WTC11 (cell line): ENCODE data around the gene SLIRP. TPM values are rescaled to one million over a fixed set of nuclear protein-coding genes. Genes with fewer than 3 reads are reported as not detected.

ENCODE experiments used
- ATAC-seq: fragments of 200-7000 bp; cut with Tn5 transposase; 2 replicates; pipeline ENCODE4 v1.10.0; 2021; ENCODE audit warnings: mild to moderate bottlenecking, moderate library complexity
- CTCF ChIA-PET: fragments of 300-600 bp; sonication (Branson Sonifier 250); formaldehyde crosslinking; loops from one replicate; lab custom pipeline; 2021; ENCODE audit warnings: antibody characterized with exemption; lab: Charles Lee
- POLR2A ChIA-PET: fragments of 350-600 bp; sonication (Branson Sonifier 250); formaldehyde crosslinking; loops from one replicate; lab custom pipeline; 2021; ENCODE audit warnings: antibody characterized with exemption; lab: Charles Lee
- DNase-seq: peaks from one replicate; pipeline ENCODE4 v3.0.0; 2021; ENCODE audit warnings: low spot score
- H3K27ac Mint-ChIP-seq: 2 replicates; pipeline ENCODE4 v1.8.0; 2021; ENCODE audit warnings: mixed read lengths
- H3K27me3 Mint-ChIP-seq: 2 replicates; pipeline ENCODE4 v1.8.0; 2021; ENCODE audit warnings: low read depth, mild to moderate bottlenecking, moderate library complexity, mixed read lengths
- H3K36me3 Mint-ChIP-seq: 2 replicates; pipeline ENCODE4 v1.8.0; 2021; ENCODE audit warnings: mixed read lengths
- H3K4me1 Mint-ChIP-seq: 2 replicates; pipeline ENCODE4 v1.8.0; 2022; ENCODE audit warnings: mixed read lengths
- H3K4me3 Mint-ChIP-seq: 2 replicates; pipeline ENCODE4 v1.8.0; 2021; ENCODE audit warnings: mild to moderate bottlenecking, moderate library complexity, mixed read lengths
- H3K9me3 Mint-ChIP-seq: 2 replicates; pipeline ENCODE4 v1.8.0; 2021; ENCODE audit warnings: mixed read lengths
- CBFB ChIP-seq: sonication (generic); formaldehyde crosslinking; IDR thresholded peaks from 2 replicates; pipeline ENCODE4 v1.8.1; 2022; ENCODE audit warnings: mild to moderate bottlenecking, low read depth, missing genetic modification reagents
- CDX4 ChIP-seq: fragments of 250-450 bp; sonication (Bioruptor Pico); IDR thresholded peaks from 2 replicates; pipeline ENCODE4 v1.9.0; 2021; ENCODE audit warnings: moderate library complexity, mild to moderate bottlenecking, inconsistent platforms, borderline replicate concordance
- CREB1 ChIP-seq: sonication (generic); formaldehyde crosslinking; IDR thresholded peaks from 2 replicates; pipeline ENCODE4 v1.8.0; 2023; ENCODE audit warnings: mild to moderate bottlenecking, missing genetic modification reagents
- CREM ChIP-seq: sonication (generic); formaldehyde crosslinking; IDR thresholded peaks from 2 replicates; pipeline ENCODE4 v1.8.1; 2022; ENCODE audit warnings: mild to moderate bottlenecking, missing genetic modification reagents, moderate library complexity
- ETV6 ChIP-seq: sonication (generic); formaldehyde crosslinking; IDR thresholded peaks from 2 replicates; pipeline ENCODE4 v1.8.1; 2022; ENCODE audit warnings: mild to moderate bottlenecking, missing genetic modification reagents
- GABPB1 ChIP-seq: sonication (generic); formaldehyde crosslinking; IDR thresholded peaks from 2 replicates; pipeline ENCODE4 v1.8.1; 2023; ENCODE audit warnings: mild to moderate bottlenecking, missing genetic modification reagents
- IRF2 ChIP-seq: sonication (generic); formaldehyde crosslinking; IDR thresholded peaks from 2 replicates; pipeline ENCODE4 v1.8.0; 2022; ENCODE audit warnings: low read depth, missing genetic modification reagents, borderline replicate concordance
- MAX ChIP-seq: sonication (generic); formaldehyde crosslinking; IDR thresholded peaks from 2 replicates; pipeline ENCODE4 v1.8.0; 2022; ENCODE audit warnings: mild to moderate bottlenecking, missing genetic modification reagents
- NFYB ChIP-seq: sonication (generic); formaldehyde crosslinking; conservative IDR thresholded peaks from 2 replicates; pipeline ENCODE4 v1.8.0; 2022; ENCODE audit warnings: low read depth, missing genetic modification reagents
- PREB ChIP-seq: sonication (generic); formaldehyde crosslinking; IDR thresholded peaks from 2 replicates; pipeline ENCODE4 v1.8.1; 2022; ENCODE audit warnings: mild to moderate bottlenecking, missing genetic modification reagents, moderate library complexity, borderline replicate concordance
- RELA ChIP-seq: sonication (generic); formaldehyde crosslinking; IDR thresholded peaks from 2 replicates; pipeline ENCODE4 v1.8.1; 2022; ENCODE audit warnings: missing genetic modification reagents, mild to moderate bottlenecking, borderline replicate concordance
- TEAD4 ChIP-seq: sonication (generic); formaldehyde crosslinking; IDR thresholded peaks from 2 replicates; pipeline ENCODE4 v1.8.0; 2022; ENCODE audit warnings: mild to moderate bottlenecking, missing genetic modification reagents
- ZNF121 ChIP-seq: sonication (generic); formaldehyde crosslinking; IDR thresholded peaks from 2 replicates; pipeline ENCODE4 v1.8.0; 2023; ENCODE audit warnings: missing genetic modification reagents
- ZNF138 ChIP-seq: sonication (generic); formaldehyde crosslinking; conservative IDR thresholded peaks from 2 replicates; pipeline ENCODE4 v1.8.1; 2022; ENCODE audit warnings: mild to moderate bottlenecking, moderate library complexity, missing genetic modification reagents
- ZNF219 ChIP-seq: sonication (generic); formaldehyde crosslinking; IDR thresholded peaks from 2 replicates; pipeline ENCODE4 v1.8.0; 2023; ENCODE audit warnings: missing genetic modification reagents, mild to moderate bottlenecking, borderline replicate concordance
- ZNF396 ChIP-seq: fragments of 250-450 bp; sonication (Bioruptor Pico); IDR thresholded peaks from 2 replicates; pipeline ENCODE4 v1.8.0; 2021; ENCODE audit warnings: mild to moderate bottlenecking, moderate library complexity, borderline replicate concordance
- ZNF671 ChIP-seq: fragments of 250-450 bp; sonication (Bioruptor Pico); IDR thresholded peaks from 2 replicates; pipeline ENCODE4 v1.8.0; 2021; ENCODE audit warnings: mild to moderate bottlenecking
- total RNA-seq: library from RNA; stranded (reverse); gene quantifications from 3 replicates; pipeline ENCODE4 v1.2.3, GENCODE V29; 2021
- TF ChIP-seq, protein P1 (sequence below): fragments of 250-450 bp; sonication (Bioruptor Pico); IDR thresholded peaks from 2 replicates; pipeline ENCODE4 v1.9.0; 2021; ENCODE audit warnings: mild to moderate bottlenecking
- TF ChIP-seq, protein P2 (sequence below): fragments of 200-600 bp; IDR thresholded peaks from 2 replicates; pipeline ENCODE4 v1.8.0; 2022; ENCODE audit warnings: antibody characterized with exemption
- TF ChIP-seq, protein P3 (sequence below): fragments of 250-450 bp; sonication (Bioruptor Pico); IDR thresholded peaks from 2 replicates; pipeline ENCODE4 v1.9.0; 2021; ENCODE audit warnings: mild to moderate bottlenecking, borderline replicate concordance

Gene SLIRP
- total RNA-seq, 1 experiment from 2014 or later: 377 TPM

DNA sequence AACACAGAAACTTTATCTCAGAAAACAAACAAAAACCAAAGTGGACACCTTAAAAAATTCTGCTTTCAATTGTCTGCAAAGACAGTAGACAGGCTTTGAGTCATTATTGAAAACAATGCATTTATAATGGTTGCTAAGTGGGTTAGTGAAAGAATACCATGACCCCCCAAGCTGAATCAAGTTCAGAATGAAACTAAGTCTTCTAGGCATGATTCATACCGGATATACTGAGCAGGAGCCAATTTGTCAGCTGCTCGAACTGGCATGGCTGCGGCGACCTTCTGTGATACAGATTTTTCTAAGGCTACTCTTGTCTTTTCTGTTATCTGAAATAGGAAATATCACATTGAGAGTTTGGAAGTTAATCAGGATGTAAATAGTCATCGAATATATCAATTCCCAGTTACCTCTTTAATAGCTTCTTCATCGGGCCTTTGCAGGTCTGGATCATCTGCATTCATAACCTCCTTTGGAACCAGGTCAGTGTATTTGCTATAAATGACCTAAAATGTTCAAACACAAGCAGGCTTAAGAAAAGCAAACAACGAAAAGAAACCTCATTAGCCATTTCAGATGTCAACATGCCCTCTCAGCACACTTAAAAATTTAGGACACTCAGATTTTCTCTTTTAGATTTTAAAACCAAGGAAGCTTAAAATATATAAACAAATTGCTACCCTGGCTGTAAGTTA is 30.8 kb downstream of the SLIRP start (continued):
- TF ChIP-seq PREB (CRISPR knock-in tag): no peak
- TF ChIP-seq CBFB: no peak
- TF ChIP-seq, all 79 proteins: peak for 0

DNA sequence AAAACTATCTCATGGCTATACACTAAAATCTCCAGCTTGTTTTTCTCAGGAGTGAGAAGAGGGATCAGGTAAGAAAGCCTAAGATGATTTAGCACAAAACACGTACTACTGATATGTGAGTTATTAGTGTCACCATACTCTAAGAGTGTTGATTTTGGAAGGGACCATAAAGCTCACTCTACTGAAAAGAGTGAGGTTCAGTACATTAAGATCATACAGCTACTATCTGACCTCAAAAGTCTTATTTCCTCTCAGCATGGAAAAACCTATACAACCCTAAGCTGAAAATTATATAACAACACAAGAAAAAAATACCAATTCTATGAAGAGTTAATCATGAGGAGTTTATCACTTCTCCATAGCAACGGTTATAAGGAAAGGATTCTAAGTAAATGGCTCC is 33.5 kb downstream of the SLIRP start:
- Mint-ChIP-seq H3K36me3 (peaks cover 39% of the 10 kb centered on the region), H3K4me3 (no peak overlapping the region), H3K4me1 (no peaks in the 10 kb centered on the region), H3K27me3 (no peaks in the 10 kb centered on the region), H3K9me3 (no peaks in the 10 kb centered on the region)
- CTCF ChIA-PET: interaction anchor here (1.1 kb wide), 1 partner anchor 22 kb away, joined by 3 read pairs; no protein-coding TSS in a partner anchor
- DNase-seq (no peak), ATAC-seq (no peak)
- POLR2A ChIA-PET: interaction anchor here (0.5 kb wide), 1 partner anchor 209 kb away, joined by 3 read pairs; no protein-coding TSS in a partner anchor
- TF ChIP-seq TEAD4 (CRISPR knock-in tag) (no peak), ETV6 (CRISPR knock-in tag) (no peak), GABPB1 (CRISPR knock-in tag) (no peak), ZNF219 (CRISPR knock-in tag) (no peak), CREM (CRISPR knock-in tag) (no peak), CDX4 (CRISPR knock-in tag) (no peak), ZNF138 (CRISPR knock-in tag) (no peak), ZNF396 (no peak), ZNF671 (CRISPR knock-in tag) (no peak)
- TF ChIP-seq, protein P1, sequence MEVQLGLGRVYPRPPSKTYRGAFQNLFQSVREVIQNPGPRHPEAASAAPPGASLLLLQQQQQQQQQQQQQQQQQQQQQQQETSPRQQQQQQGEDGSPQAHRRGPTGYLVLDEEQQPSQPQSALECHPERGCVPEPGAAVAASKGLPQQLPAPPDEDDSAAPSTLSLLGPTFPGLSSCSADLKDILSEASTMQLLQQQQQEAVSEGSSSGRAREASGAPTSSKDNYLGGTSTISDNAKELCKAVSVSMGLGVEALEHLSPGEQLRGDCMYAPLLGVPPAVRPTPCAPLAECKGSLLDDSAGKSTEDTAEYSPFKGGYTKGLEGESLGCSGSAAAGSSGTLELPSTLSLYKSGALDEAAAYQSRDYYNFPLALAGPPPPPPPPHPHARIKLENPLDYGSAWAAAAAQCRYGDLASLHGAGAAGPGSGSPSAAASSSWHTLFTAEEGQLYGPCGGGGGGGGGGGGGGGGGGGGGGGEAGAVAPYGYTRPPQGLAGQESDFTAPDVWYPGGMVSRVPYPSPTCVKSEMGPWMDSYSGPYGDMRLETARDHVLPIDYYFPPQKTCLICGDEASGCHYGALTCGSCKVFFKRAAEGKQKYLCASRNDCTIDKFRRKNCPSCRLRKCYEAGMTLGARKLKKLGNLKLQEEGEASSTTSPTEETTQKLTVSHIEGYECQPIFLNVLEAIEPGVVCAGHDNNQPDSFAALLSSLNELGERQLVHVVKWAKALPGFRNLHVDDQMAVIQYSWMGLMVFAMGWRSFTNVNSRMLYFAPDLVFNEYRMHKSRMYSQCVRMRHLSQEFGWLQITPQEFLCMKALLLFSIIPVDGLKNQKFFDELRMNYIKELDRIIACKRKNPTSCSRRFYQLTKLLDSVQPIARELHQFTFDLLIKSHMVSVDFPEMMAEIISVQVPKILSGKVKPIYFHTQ: no peak
- TF ChIP-seq, all 79 proteins: peak for 0
- no peak overlapping the region for H3K27ac Mint-ChIP-seq

- peaks cover 7% of the 10 kb centered on the region for H3K9me3 Mint-ChIP-seq
- no peak overlapping the region for H3K4me3 Mint-ChIP-seq
- CTCF ChIA-PET: no interaction called here
- DNase-seq: no peak
- H3K4me1 Mint-ChIP-seq: no peaks in the 10 kb centered on the region
- H3K27me3 Mint-ChIP-seq: no peaks in the 10 kb centered on the region
- H3K36me3 Mint-ChIP-seq: peaks cover 56% of the 10 kb centered on the region
- ATAC-seq: no peak
- POLR2A ChIA-PET: no interaction called here
- no peak overlapping the region for H3K27ac Mint-ChIP-seq
- TF ChIP-seq ZNF121 (CRISPR knock-in tag) (no peak), IRF2 (CRISPR knock-in tag) (no peak), CREB1 (no peak), NFYB (CRISPR knock-in tag) (no peak), MAX (CRISPR knock-in tag) (no peak), RELA (CRISPR knock-in tag) (no peak)
- TF ChIP-seq, protein P2, sequence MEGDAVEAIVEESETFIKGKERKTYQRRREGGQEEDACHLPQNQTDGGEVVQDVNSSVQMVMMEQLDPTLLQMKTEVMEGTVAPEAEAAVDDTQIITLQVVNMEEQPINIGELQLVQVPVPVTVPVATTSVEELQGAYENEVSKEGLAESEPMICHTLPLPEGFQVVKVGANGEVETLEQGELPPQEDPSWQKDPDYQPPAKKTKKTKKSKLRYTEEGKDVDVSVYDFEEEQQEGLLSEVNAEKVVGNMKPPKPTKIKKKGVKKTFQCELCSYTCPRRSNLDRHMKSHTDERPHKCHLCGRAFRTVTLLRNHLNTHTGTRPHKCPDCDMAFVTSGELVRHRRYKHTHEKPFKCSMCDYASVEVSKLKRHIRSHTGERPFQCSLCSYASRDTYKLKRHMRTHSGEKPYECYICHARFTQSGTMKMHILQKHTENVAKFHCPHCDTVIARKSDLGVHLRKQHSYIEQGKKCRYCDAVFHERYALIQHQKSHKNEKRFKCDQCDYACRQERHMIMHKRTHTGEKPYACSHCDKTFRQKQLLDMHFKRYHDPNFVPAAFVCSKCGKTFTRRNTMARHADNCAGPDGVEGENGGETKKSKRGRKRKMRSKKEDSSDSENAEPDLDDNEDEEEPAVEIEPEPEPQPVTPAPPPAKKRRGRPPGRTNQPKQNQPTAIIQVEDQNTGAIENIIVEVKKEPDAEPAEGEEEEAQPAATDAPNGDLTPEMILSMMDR: no peak
- TF ChIP-seq, protein P3, sequence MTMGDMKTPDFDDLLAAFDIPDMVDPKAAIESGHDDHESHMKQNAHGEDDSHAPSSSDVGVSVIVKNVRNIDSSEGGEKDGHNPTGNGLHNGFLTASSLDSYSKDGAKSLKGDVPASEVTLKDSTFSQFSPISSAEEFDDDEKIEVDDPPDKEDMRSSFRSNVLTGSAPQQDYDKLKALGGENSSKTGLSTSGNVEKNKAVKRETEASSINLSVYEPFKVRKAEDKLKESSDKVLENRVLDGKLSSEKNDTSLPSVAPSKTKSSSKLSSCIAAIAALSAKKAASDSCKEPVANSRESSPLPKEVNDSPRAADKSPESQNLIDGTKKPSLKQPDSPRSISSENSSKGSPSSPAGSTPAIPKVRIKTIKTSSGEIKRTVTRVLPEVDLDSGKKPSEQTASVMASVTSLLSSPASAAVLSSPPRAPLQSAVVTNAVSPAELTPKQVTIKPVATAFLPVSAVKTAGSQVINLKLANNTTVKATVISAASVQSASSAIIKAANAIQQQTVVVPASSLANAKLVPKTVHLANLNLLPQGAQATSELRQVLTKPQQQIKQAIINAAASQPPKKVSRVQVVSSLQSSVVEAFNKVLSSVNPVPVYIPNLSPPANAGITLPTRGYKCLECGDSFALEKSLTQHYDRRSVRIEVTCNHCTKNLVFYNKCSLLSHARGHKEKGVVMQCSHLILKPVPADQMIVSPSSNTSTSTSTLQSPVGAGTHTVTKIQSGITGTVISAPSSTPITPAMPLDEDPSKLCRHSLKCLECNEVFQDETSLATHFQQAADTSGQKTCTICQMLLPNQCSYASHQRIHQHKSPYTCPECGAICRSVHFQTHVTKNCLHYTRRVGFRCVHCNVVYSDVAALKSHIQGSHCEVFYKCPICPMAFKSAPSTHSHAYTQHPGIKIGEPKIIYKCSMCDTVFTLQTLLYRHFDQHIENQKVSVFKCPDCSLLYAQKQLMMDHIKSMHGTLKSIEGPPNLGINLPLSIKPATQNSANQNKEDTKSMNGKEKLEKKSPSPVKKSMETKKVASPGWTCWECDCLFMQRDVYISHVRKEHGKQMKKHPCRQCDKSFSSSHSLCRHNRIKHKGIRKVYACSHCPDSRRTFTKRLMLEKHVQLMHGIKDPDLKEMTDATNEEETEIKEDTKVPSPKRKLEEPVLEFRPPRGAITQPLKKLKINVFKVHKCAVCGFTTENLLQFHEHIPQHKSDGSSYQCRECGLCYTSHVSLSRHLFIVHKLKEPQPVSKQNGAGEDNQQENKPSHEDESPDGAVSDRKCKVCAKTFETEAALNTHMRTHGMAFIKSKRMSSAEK (CRISPR knock-in tag): no peak
Observed at GRCh38 chr14:77746064-77746702, 38.3 kb downstream of the SLIRP start.
